Testis (tissue), 2 donors: ENCODE results near the gene WDR5B.

ENCODE experiments used
- POLR2A ChIP-seq: fragments of 450-650 bp; IDR thresholded peaks from one replicate; pipeline ENCODE4 v1.6.1; 2017; ENCODE audit warnings: antibody characterized with exemption, mild to moderate bottlenecking, moderate library complexity
- TF ChIP-seq, protein P1 (sequence below), 3 experiments: fragments of 450-650 bp in 2 of 3; fragments of 200-600 bp in 1 of 3; sonication (generic) in 1 of 3; IDR thresholded peaks; one replicate each; pipeline ENCODE4 v1.5.1; 2016 to 2019; ENCODE audit warnings: antibody characterized with exemption in 3 of 3, mild to moderate bottlenecking in 2 of 3, moderate library complexity in 1 of 3

DNA sequence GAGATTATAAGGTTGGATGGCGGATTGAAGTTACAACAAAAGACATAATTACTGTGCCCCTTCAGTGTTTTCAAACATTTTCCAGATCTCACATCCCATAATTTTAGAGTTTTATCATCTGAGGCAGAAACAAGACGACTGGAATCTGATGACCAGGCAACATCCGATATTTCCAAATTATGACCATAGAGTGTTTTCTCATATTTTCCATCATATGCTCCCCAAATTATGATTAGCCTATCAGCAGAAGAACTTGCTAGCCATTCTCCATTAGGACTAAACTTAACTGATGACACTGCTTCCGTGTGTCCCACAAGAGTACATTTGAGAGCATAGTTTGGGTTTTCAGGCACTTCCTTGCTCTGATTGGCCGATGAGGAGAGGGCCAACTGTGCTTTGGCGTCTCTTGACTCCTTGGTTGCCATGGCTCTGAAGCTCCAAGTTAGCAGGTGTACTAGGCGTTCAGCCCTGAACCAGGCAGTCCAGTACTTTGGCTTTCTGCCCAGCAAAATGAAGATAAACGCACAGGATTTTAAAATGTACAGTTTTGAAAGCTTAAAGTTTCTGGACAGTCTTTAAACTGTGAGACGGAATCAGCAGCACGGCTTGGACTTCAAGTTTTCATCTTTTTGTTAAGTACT, 638 bp downstream of the WDR5B start:
- no peak for TF ChIP-seq POLR2A
- TF ChIP-seq, protein P1, sequence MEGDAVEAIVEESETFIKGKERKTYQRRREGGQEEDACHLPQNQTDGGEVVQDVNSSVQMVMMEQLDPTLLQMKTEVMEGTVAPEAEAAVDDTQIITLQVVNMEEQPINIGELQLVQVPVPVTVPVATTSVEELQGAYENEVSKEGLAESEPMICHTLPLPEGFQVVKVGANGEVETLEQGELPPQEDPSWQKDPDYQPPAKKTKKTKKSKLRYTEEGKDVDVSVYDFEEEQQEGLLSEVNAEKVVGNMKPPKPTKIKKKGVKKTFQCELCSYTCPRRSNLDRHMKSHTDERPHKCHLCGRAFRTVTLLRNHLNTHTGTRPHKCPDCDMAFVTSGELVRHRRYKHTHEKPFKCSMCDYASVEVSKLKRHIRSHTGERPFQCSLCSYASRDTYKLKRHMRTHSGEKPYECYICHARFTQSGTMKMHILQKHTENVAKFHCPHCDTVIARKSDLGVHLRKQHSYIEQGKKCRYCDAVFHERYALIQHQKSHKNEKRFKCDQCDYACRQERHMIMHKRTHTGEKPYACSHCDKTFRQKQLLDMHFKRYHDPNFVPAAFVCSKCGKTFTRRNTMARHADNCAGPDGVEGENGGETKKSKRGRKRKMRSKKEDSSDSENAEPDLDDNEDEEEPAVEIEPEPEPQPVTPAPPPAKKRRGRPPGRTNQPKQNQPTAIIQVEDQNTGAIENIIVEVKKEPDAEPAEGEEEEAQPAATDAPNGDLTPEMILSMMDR (IDR thresholded peaks at IDR 0.05) = no peak
